OCI-LY1 (cell line): ENCODE results near the gene TRIO.

Source experiments
- EZH2 ChIP-seq: fragments of 200-600 bp; sonication (generic), shearing (Covaris generic); IDR thresholded peaks from 2 replicates; pipeline ENCODE4 v1.8.0; 2017; ENCODE audit warnings: borderline replicate concordance, mixed run types, mild to moderate bottlenecking, antibody characterized with exemption, low read length, moderate library complexity, mixed read lengths
- TF ChIP-seq, protein P1 (sequence below): fragments of 200-600 bp; sonication (generic), shearing (Covaris generic); IDR thresholded peaks from 2 replicates; pipeline ENCODE4 v1.5.1; 2017; ENCODE audit warnings: mild to moderate bottlenecking, antibody characterized with exemption, low read length, moderate library complexity, mixed read lengths

DNA sequence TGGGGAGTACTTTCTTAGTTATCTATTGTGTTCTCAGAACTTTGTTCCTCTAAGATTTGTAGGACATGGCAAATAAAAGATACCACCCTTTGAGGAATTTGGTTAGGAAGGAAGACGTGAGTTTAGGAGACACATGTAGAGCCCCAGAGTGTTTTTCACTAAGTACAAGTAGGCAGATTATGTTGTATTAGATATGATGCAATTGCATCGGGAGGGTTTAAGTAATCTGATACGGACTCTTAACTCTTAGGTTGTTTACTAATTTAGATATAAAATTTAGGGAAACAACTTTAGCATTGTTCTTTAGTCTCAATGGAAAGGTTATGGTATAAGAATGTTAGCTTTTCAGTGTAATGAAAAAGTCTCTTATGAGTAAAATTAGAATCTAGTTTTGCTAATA lies 84.4 kb downstream of the TRIO start:
- TF ChIP-seq, protein P1, sequence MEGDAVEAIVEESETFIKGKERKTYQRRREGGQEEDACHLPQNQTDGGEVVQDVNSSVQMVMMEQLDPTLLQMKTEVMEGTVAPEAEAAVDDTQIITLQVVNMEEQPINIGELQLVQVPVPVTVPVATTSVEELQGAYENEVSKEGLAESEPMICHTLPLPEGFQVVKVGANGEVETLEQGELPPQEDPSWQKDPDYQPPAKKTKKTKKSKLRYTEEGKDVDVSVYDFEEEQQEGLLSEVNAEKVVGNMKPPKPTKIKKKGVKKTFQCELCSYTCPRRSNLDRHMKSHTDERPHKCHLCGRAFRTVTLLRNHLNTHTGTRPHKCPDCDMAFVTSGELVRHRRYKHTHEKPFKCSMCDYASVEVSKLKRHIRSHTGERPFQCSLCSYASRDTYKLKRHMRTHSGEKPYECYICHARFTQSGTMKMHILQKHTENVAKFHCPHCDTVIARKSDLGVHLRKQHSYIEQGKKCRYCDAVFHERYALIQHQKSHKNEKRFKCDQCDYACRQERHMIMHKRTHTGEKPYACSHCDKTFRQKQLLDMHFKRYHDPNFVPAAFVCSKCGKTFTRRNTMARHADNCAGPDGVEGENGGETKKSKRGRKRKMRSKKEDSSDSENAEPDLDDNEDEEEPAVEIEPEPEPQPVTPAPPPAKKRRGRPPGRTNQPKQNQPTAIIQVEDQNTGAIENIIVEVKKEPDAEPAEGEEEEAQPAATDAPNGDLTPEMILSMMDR, result no peak
- no peak for TF ChIP-seq EZH2
